Endodermal cell (in vitro differentiated cells): ENCODE results near the gene POC5. TPM values are rescaled to one million over a fixed set of nuclear protein-coding genes. Genes with fewer than 3 reads are reported as not detected.

Source experiments
- DNase-seq: peaks from one replicate; pipeline ENCODE4 v3.0.0-alpha.2; 2017
- H3K27ac ChIP-seq: 2 replicates; pipeline ENCODE4 v1.5.1; 2013; ENCODE audit warnings: mild to moderate bottlenecking, low read depth, low read length, moderate library complexity
- H3K27me3 ChIP-seq: 2 replicates; pipeline ENCODE4 v1.6.1; 2013; ENCODE audit warnings: mild to moderate bottlenecking, low read length, moderate library complexity; ENCODE audit not compliant: insufficient read depth, control insufficient read depth, poor library complexity, severe bottlenecking
- H3K36me3 ChIP-seq: 2 replicates; pipeline ENCODE4 v1.7.0; 2013; ENCODE audit warnings: mild to moderate bottlenecking, low read length, moderate library complexity; ENCODE audit not compliant: control insufficient read depth, insufficient read depth
- H3K4me1 ChIP-seq: one replicate; pipeline ENCODE4 v1.7.0; 2013; ENCODE audit warnings: low read length; ENCODE audit not compliant: control insufficient read depth, insufficient read depth
- H3K4me3 ChIP-seq: 2 replicates; pipeline ENCODE4 v1.5.1; 2013; ENCODE audit warnings: mild to moderate bottlenecking, low read length, moderate library complexity
- H3K9ac ChIP-seq: 2 replicates; pipeline ENCODE4 v1.6.1; 2013; ENCODE audit warnings: mild to moderate bottlenecking, low read length, moderate library complexity; ENCODE audit not compliant: poor library complexity, severe bottlenecking; ENCODE audit errors: extremely low read depth
- H3K9me3 ChIP-seq: 2 replicates; pipeline ENCODE4 v1.6.1; 2013; ENCODE audit warnings: mild to moderate bottlenecking, low read length, moderate library complexity; ENCODE audit not compliant: control insufficient read depth
- H3K27ac Mint-ChIP-seq: 2 replicates; pipeline ENCODE4 v1.8.0; 2020; ENCODE audit warnings: mixed read lengths
- H3K27me3 Mint-ChIP-seq: 2 replicates; pipeline ENCODE4 v1.8.0; 2021; ENCODE audit warnings: mild to moderate bottlenecking, mixed read lengths; ENCODE audit not compliant: insufficient read depth
- H3K36me3 Mint-ChIP-seq: 2 replicates; pipeline ENCODE4 v1.8.0; 2020; ENCODE audit warnings: low read depth, mixed read lengths
- H3K4me1 Mint-ChIP-seq: 2 replicates; pipeline ENCODE4 v1.8.0; 2020; ENCODE audit warnings: mixed read lengths
- H3K4me3 Mint-ChIP-seq: 2 replicates; pipeline ENCODE4 v1.8.0; 2020; ENCODE audit warnings: mild to moderate bottlenecking, moderate library complexity, mixed read lengths
- H3K9me3 Mint-ChIP-seq: 2 replicates; pipeline ENCODE4 v1.8.0; 2020; ENCODE audit warnings: mild to moderate bottlenecking, mixed read lengths
- CTCF ChIP-seq: fragments of 200-600 bp; sonication (generic); conservative IDR thresholded peaks from 2 replicates; pipeline ENCODE4 v1.5.0; 2021; ENCODE audit warnings: antibody characterized with exemption, mild to moderate bottlenecking
- WGBS, 2 experiments: methylation state at CpG; one replicate each; pipeline versions ENCODE4 v1.1.5 to v1.1.7; 2013; ENCODE audit warnings: missing lambda C conversion rate in 2 of 2, mixed read lengths in 1 of 2; ENCODE audit not compliant: insufficient coverage in 1 of 2, insufficient read length in 1 of 2; 5-methylcytosine and 5-hydroxymethylcytosine counted together
- total RNA-seq, 2 donors: library from RNA; stranded (reverse); fragmentation: NEBNext Ultra II Directional in 1 of 2; extraction: Animal tissue kit (Norgen Biotek cat#: 25700) in 1 of 2; gene quantifications; 2 replicates in 1 of 2; 3 replicates in 1 of 2; pipeline ENCODE4 v1.2.1, GENCODE V29; 2021

Gene POC5
- total RNA-seq, 2 donors from 2014 or later, result 10.7 to 13.8 TPM

DNA sequence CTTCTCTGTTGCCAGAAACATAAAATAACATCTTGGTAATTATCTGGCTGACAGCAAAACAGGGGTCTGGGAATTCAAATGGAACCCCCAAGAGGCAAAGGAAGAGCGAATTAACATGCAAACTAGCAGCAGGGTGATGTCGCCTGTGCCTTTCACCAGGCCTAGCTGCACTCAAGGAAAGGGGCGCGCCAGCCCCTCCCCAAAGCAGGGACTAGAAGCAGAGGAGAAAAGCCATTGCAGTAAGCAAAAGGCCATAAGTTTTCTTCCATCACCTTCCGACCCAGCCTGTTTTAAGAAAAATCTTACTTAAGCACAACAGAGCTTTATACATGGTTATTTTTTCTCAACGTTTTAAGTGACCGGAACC, 539 bp downstream of the POC5 start:
- H3K4me1 Mint-ChIP-seq, result peaks cover 5% of the 10 kb centered on the region
- H3K4me3 Mint-ChIP-seq, result peak overlapping the region; percentile 98
- H3K27ac ChIP-seq, result peak overlapping the region; percentile 69
- DNase-seq, result no peak
- WGBS, 2 experiments, result 1 to 2% methylated on average over 7 of the region's 7 CpGs
- peak overlapping the region; percentile 97 for H3K27ac Mint-ChIP-seq
- H3K27me3 Mint-ChIP-seq, result peaks cover 12% of the 10 kb centered on the region
- no peaks in the 10 kb centered on the region for H3K4me1 ChIP-seq
- peaks cover 6% of the 10 kb centered on the region for H3K27me3 ChIP-seq
- H3K36me3 Mint-ChIP-seq, result peaks cover 5% of the 10 kb centered on the region
- peaks cover 3% of the 10 kb centered on the region for H3K9me3 Mint-ChIP-seq
- H3K36me3 ChIP-seq, result peaks cover 12% of the 10 kb centered on the region
- peak overlapping the region; percentile 97 for H3K4me3 ChIP-seq
- peak overlapping the region; percentile 76 for H3K9ac ChIP-seq
- no peak for TF ChIP-seq CTCF
- H3K9me3 ChIP-seq, result no peaks in the 10 kb centered on the region

DNA sequence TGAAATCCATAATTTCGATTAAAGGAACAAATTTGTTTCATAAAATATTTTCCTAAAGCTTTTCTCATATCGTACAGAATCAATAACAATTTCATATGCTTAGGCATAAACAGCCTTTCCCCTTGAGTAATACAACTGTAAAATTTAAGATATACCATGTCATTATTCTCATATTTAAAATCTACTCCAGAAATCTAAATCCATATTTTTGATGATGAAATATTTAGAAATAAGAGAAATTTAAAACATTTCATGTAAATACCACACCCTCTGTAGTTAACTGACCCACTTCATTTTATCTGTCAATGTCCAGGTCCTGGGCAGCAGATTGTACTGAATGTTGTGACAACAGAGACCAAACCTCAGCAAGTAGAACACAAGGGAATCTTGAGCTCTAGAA, 5.1 kb downstream of the POC5 start:
- H3K9me3 Mint-ChIP-seq, result no peaks in the 10 kb centered on the region
- no peak overlapping the region for H3K27ac Mint-ChIP-seq
- Histone ChIP-seq H3K27ac (no peak overlapping the region), H3K36me3 (peaks cover 32% of the 10 kb centered on the region), H3K4me1 (peaks cover 1% of the 10 kb centered on the region), H3K27me3 (no peaks in the 10 kb centered on the region), H3K4me3 (no peak overlapping the region), H3K9ac (no peak overlapping the region), H3K9me3 (no peaks in the 10 kb centered on the region)
- H3K27me3 Mint-ChIP-seq, result no peaks in the 10 kb centered on the region
- no peak for TF ChIP-seq CTCF
- DNase-seq, result no peak
- peaks cover 5% of the 10 kb centered on the region for H3K4me1 Mint-ChIP-seq
- 88 to 92% methylated on average over 2 of the region's 2 CpGs for WGBS, 2 experiments
- no peak overlapping the region for H3K4me3 Mint-ChIP-seq
- peaks cover 17% of the 10 kb centered on the region for H3K36me3 Mint-ChIP-seq

- peaks cover 5% of the 10 kb centered on the region for H3K4me1 Mint-ChIP-seq
- WGBS, 2 experiments, result no CpG with 5 or more reads among the region's 1 CpG
These were observed 6.1 kb downstream of the POC5 start for GRCh38 chr5:75711151-75711550.

More at GRCh38 chr5:75711151-75711550, 6.1 kb downstream of the POC5 start:
- H3K36me3 ChIP-seq, result peaks cover 33% of the 10 kb centered on the region
- Mint-ChIP-seq H3K27ac (no peak overlapping the region), H3K4me3 (no peak overlapping the region), H3K9me3 (no peaks in the 10 kb centered on the region), H3K27me3 (no peaks in the 10 kb centered on the region), H3K36me3 (peaks cover 17% of the 10 kb centered on the region)
- no peak for TF ChIP-seq CTCF
- no peaks in the 10 kb centered on the region for H3K9me3 ChIP-seq
- no peak for DNase-seq
- H3K9ac ChIP-seq, result no peak overlapping the region
- no peak overlapping the region for H3K4me3 ChIP-seq
- no peak overlapping the region for H3K27ac ChIP-seq
- peaks cover 7% of the 10 kb centered on the region for H3K4me1 ChIP-seq
- no peaks in the 10 kb centered on the region for H3K27me3 ChIP-seq
